BLaER1 treated with 17β-estradiol and CSF1 and Interleukin-3, amounts not matched to agents 10 nM and 100 nM (cell line): Measurements from ENCODE around the gene ARL4D.
"Not testable (repeated sequence)": the region's sequence is repeated elsewhere in the genome, so short reads cannot be mapped to it uniquely, and the experiment has no call there.

Source experiments
- H3K27ac ChIP-seq, 11 experiments: shearing (Covaris generic); formaldehyde crosslinking; 2 replicates each; pipeline ENCODE4 v1.8.1; 2022
- H3K27me3 ChIP-seq, 11 experiments: shearing (Covaris generic); formaldehyde crosslinking; 2 replicates each; pipeline ENCODE4 v1.8.1; 2022
- H3K36me3 ChIP-seq, 11 experiments: shearing (Covaris generic); formaldehyde crosslinking; 2 replicates each; pipeline ENCODE4 v1.8.1; 2022
- H3K4me1 ChIP-seq, 10 experiments: shearing (Covaris generic); formaldehyde crosslinking; 2 replicates each; pipeline ENCODE4 v1.8.1; 2022
- H3K4me2 ChIP-seq, 11 experiments: shearing (Covaris generic); formaldehyde crosslinking; 2 replicates each; pipeline ENCODE4 v1.8.1; 2022
- H3K4me3 ChIP-seq, 10 experiments: shearing (Covaris generic); formaldehyde crosslinking; 2 replicates each; pipeline ENCODE4 v1.8.1; 2022
- H3K9ac ChIP-seq, 11 experiments: shearing (Covaris generic); formaldehyde crosslinking; 2 replicates each; pipeline ENCODE4 v1.8.1; 2022
- H3K9me3 ChIP-seq, 11 experiments: shearing (Covaris generic); formaldehyde crosslinking; replicated peaks in 1 of 11; 2 replicates each; pipeline ENCODE4 v1.8.1; 2022
- H4K20me1 ChIP-seq, 11 experiments: shearing (Covaris generic); formaldehyde crosslinking; 2 replicates each; pipeline ENCODE4 v1.8.1; 2022
- Cebpa-rat ChIP-seq, 11 experiments: shearing (Covaris generic); IDR thresholded peaks; 2 replicates each; pipeline ENCODE4 v1.8.1; 2022

ARL4D gene

GRCh38 chr17:43384476-43384862 lies 14.3 kb upstream of the ARL4D start:
- no peaks in the 10 kb centered on the region for H3K27me3 ChIP-seq
- H3K9ac ChIP-seq = peak overlapping the region in 1 of 11 experiments; percentile 16; a peak in 1 of 22 replicates
- H3K27ac ChIP-seq = no peak overlapping the region
- TF ChIP-seq Cebpa-rat (IDR thresholded peaks at IDR 0.05) = no peak
- peaks cover 11 to 20% (median 16%) of the 10 kb centered on the region in 11 experiments; a peak in 18 of 22 replicates for H3K36me3 ChIP-seq
- no peaks in the 10 kb centered on the region for H4K20me1 ChIP-seq
- peaks cover 11 to 29% (median 16%) of the 10 kb centered on the region in 10 experiments for H3K4me1 ChIP-seq
- 0 out of 22 replicates have a peak overlapping the region, but pooled peaks of 1 of the 11 experiments have one; percentile 7 for H3K4me2 ChIP-seq
- peaks cover 20 to 36% (median 24%) of the 10 kb centered on the region in 11 experiments for H3K9me3 ChIP-seq
- no peak overlapping the region for H3K4me3 ChIP-seq

- Histone ChIP-seq H3K4me2 (peak overlapping the region in 1 of 11 experiments; percentile 86; a peak in 1 of 22 replicates), H3K27ac (no peak overlapping the region), H3K9ac (no peak overlapping the region), H3K27me3 (no peaks in the 10 kb centered on the region), H3K9me3 (peaks cover 13 to 29% (median 16%) of the 10 kb centered on the region in 11 experiments), H3K4me1 (peaks cover 19 to 37% (median 24%) of the 10 kb centered on the region in 10 experiments), H3K36me3 (peaks cover 5 to 13% (median 11%) of the 10 kb centered on the region in 11 experiments; a peak in 18 of 22 replicates), H3K4me3 (no peak overlapping the region), H4K20me1 (no peaks in the 10 kb centered on the region)
- no peak for TF ChIP-seq Cebpa-rat (IDR thresholded peaks at IDR 0.05)
These were observed 13.6 kb upstream of the ARL4D start for GRCh38 chr17:43385046-43385831.

GRCh38 chr17:43388359-43389045 lies 10.3 kb upstream of the ARL4D start:
- Histone ChIP-seq H3K27ac (peak overlapping the region; percentile 78 to 98 (median 92)), H3K27me3 (no peaks in the 10 kb centered on the region), H3K9me3 (no peaks in the 10 kb centered on the region), H3K4me1 (peaks cover 27 to 57% (median 42%) of the 10 kb centered on the region in 10 experiments), H3K4me3 (peak overlapping the region; percentile 63 to 76 (median 70)), H4K20me1 (no peaks in the 10 kb centered on the region), H3K9ac (peak overlapping the region; percentile 83 to 98 (median 91)), H3K36me3 (no peaks in the 10 kb centered on the region), H3K4me2 (peak overlapping the region; percentile 86 to 99 (median 96))
- TF ChIP-seq Cebpa-rat (IDR thresholded peaks at IDR 0.05) = no peak

GRCh38 chr17:43389046-43389947 lies 9.5 kb upstream of the ARL4D start:
- H3K4me2 ChIP-seq = peak overlapping the region; percentile 86 to 99 (median 96)
- peak overlapping the region; percentile 63 to 76 (median 70) for H3K4me3 ChIP-seq
- H4K20me1 ChIP-seq = no peaks in the 10 kb centered on the region
- no peaks in the 10 kb centered on the region for H3K9me3 ChIP-seq
- H3K27ac ChIP-seq = peak overlapping the region; percentile 78 to 98 (median 92)
- peaks cover 35 to 64% (median 50%) of the 10 kb centered on the region in 10 experiments for H3K4me1 ChIP-seq
- H3K9ac ChIP-seq = peak overlapping the region; percentile 83 to 98 (median 91)
- no peak for TF ChIP-seq Cebpa-rat (IDR thresholded peaks at IDR 0.05)
- H3K27me3 ChIP-seq = no peaks in the 10 kb centered on the region
- no peaks in the 10 kb centered on the region for H3K36me3 ChIP-seq

GRCh38 chr17:43392397-43392796 lies 6.4 kb upstream of the ARL4D start:
- H3K36me3 ChIP-seq = no peaks in the 10 kb centered on the region
- peaks cover 53 to 71% (median 61%) of the 10 kb centered on the region in 10 experiments for H3K4me1 ChIP-seq
- peak overlapping the region in 10 of 11 experiments; percentile 8 to 57 (median 37); a peak in 16 of 22 replicates for H3K9ac ChIP-seq
- no peak overlapping the region for H3K4me3 ChIP-seq
- no peaks in the 10 kb centered on the region for H3K27me3 ChIP-seq
- no peaks in the 10 kb centered on the region for H4K20me1 ChIP-seq
- TF ChIP-seq Cebpa-rat (IDR thresholded peaks at IDR 0.05) = no peak
- H3K27ac ChIP-seq = peak overlapping the region in 6 of 11 experiments; percentile 4 to 35 (median 20); a peak in 7 of 22 replicates
- H3K4me2 ChIP-seq = peak overlapping the region in 8 of 11 experiments; percentile 22 to 67 (median 52); a peak in 17 of 22 replicates
- no peaks in the 10 kb centered on the region for H3K9me3 ChIP-seq

GRCh38 chr17:43393944-43394482 lies 4.8 kb upstream of the ARL4D start:
- H3K4me2 ChIP-seq = peak overlapping the region; percentile 20 to 92 (median 49); a peak in 21 of 22 replicates
- no peak overlapping the region for H3K4me3 ChIP-seq
- no peaks in the 10 kb centered on the region for H4K20me1 ChIP-seq
- peaks cover 55 to 78% (median 64%) of the 10 kb centered on the region in 10 experiments for H3K4me1 ChIP-seq
- no peaks in the 10 kb centered on the region for H3K36me3 ChIP-seq
- no peaks in the 10 kb centered on the region for H3K27me3 ChIP-seq
- TF ChIP-seq Cebpa-rat (IDR thresholded peaks at IDR 0.05) = no peak
- peak overlapping the region; percentile 8 to 67 (median 56); a peak in 18 of 22 replicates for H3K27ac ChIP-seq
- peak overlapping the region in 9 of 11 experiments; percentile 6 to 55 (median 40); a peak in 14 of 22 replicates for H3K9ac ChIP-seq
- H3K9me3 ChIP-seq = no peaks in the 10 kb centered on the region

DNA sequence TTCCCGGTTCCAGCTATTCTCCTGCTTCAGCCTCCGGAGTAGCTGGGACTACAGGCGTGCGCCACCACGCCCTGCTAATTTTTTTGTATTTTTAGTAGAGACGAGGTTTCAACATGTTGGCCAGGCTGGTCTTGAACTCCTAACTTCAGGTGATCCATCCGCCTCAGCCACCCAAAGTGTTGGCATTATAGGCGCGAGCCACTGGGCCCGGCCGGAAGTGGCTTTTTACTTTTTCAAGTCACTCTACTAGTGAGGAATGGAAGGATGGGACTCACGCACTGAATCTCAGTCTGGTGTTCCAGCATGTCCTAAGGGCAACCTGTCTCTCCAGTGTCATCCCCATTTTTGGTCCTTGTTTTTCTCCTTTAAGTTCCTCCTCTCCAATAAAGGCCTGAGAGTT lies 4.1 kb upstream of the ARL4D start:
- H3K4me1 ChIP-seq = peaks cover 58 to 80% (median 65%) of the 10 kb centered on the region in 10 experiments
- not testable (repeated sequence) for H3K36me3 ChIP-seq, H3K9me3 ChIP-seq, H4K20me1 ChIP-seq, H3K27me3 ChIP-seq, H3K4me3 ChIP-seq
- peak overlapping the region; percentile 20 to 92 (median 49); a peak in 20 of 22 replicates for H3K4me2 ChIP-seq
- peak overlapping the region in 7 of 11 experiments; percentile 6 to 55 (median 40); a peak in 12 of 22 replicates for H3K9ac ChIP-seq
- H3K27ac ChIP-seq = peak overlapping the region; percentile 8 to 67 (median 50); a peak in 18 of 22 replicates

GRCh38 chr17:43395165-43395564 lies 3.6 kb upstream of the ARL4D start:
- Histone ChIP-seq H3K27ac (peak overlapping the region in 8 of 11 experiments; percentile 20 to 67 (median 57); a peak in 13 of 22 replicates), H3K27me3 (no peaks in the 10 kb centered on the region), H3K36me3 (no peaks in the 10 kb centered on the region), H3K9me3 (no peaks in the 10 kb centered on the region), H3K4me1 (peaks cover 58 to 80% (median 65%) of the 10 kb centered on the region in 10 experiments), H4K20me1 (no peaks in the 10 kb centered on the region; a peak in 1 of 22 replicates), H3K4me3 (no peak overlapping the region), H3K9ac (peak overlapping the region in 1 of 11 experiments; percentile 51; a peak in 1 of 22 replicates), H3K4me2 (peak overlapping the region in 4 of 11 experiments; percentile 27 to 92 (median 80); a peak in 4 of 22 replicates)
- TF ChIP-seq Cebpa-rat (IDR thresholded peaks at IDR 0.05) = no peak
